Ovary (tissue), 9 donors: ENCODE data around the gene MAPKAPK2. TPM values are rescaled to one million over a fixed set of nuclear protein-coding genes. Genes with fewer than 3 reads are reported as not detected.

ENCODE experiments used
- DNase-seq, 5 donors: peaks; one replicate each; pipeline ENCODE4 v3.0.0-alpha.2; 2019 to 2020
- H3K27ac ChIP-seq, 2 donors: fragments of 200-600 bp; one replicate each; pipeline versions ENCODE4 v1.5.1 to v1.8.0; 2019 to 2022
- H3K27me3 ChIP-seq: fragments of 200-600 bp; one replicate; pipeline ENCODE4 v1.8.0; 2022
- H3K36me3 ChIP-seq: fragments of 200-600 bp; sonication (generic); one replicate; pipeline ENCODE4 v1.5.1; 2019
- H3K4me1 ChIP-seq: one replicate; pipeline ENCODE4 v1.8.1; 2013; ENCODE audit warnings: mild to moderate bottlenecking, moderate library complexity; ENCODE audit not compliant: insufficient read depth
- H3K4me3 ChIP-seq: fragments of 200-600 bp; sonication (generic); one replicate; pipeline ENCODE4 v1.5.1; 2017
- H3K9me3 ChIP-seq, 2 donors: fragments of 200-600 bp in 1 of 2; sonication (generic) in 1 of 2; one replicate each; pipeline versions ENCODE4 v1.5.1 to v1.8.1; 2013 to 2019; ENCODE audit warnings: mild to moderate bottlenecking in 1 of 2, moderate library complexity in 1 of 2
- CTCF ChIP-seq, 3 donors: fragments of 450-650 bp in 2 of 3; fragments of 200-600 bp in 1 of 3; IDR thresholded peaks; one replicate each; pipeline versions ENCODE4 v1.5.1 to v1.8.0; 2016 to 2022; ENCODE audit warnings: antibody characterized with exemption in 3 of 3, mild to moderate bottlenecking in 1 of 3
- EP300 ChIP-seq: sonication (generic); formaldehyde crosslinking; IDR thresholded peaks from one replicate; pipeline ENCODE4 v1.6.1; 2017; ENCODE audit warnings: antibody characterized with exemption
- POLR2A ChIP-seq: fragments of 450-650 bp; IDR thresholded peaks from one replicate; pipeline ENCODE4 v1.6.1; 2017; ENCODE audit warnings: antibody characterized with exemption, mild to moderate bottlenecking, moderate library complexity
- WGBS, 3 donors: extraction: QIAGEN DNeasy Blood & Tissue Kit in 1 of 3; methylation state at CpG; one replicate each; pipeline versions ENCODE4 v1.1.5 to v1.1.7; 2013 to 2017; 5-methylcytosine and 5-hydroxymethylcytosine counted together
- intact Hi-C, 4 donors: fragments of 100-400 bp; cut with DNase I; formaldehyde crosslinking; loops; one replicate each; pipeline versions ENCODE4 v1.11.0 to v1.15.1; 2022 to 2023
- polyA plus RNA-seq, 2 donors: library from polyadenylated mRNA; stranded (reverse); fragments of 200-250 nt in 1 of 2; fragments of 350-450 nt in 1 of 2; fragmentation: Illumina TruSeq in 1 of 2; extraction: RNeasy Lipid Tissue Mini Kit (QIAGEN cat#74804) in 1 of 2; gene quantifications; one replicate each; pipeline ENCODE4 v1.2.3, GENCODE V29; 2013 to 2014
- total RNA-seq, 7 donors: library from RNA; depleted of rRNA in 2 of 7; stranded (reverse); fragments of >200 nt in 2 of 7; fragmentation: NEBNext Ultra II Directional in 3 of 7; extraction: Animal tissue kit (Norgen Biotek cat#: 25700) in 3 of 7; gene quantifications; one replicate each; pipeline versions ENCODE4 v1.1.0 to v1.2.4, GENCODE V29; 2016 to 2023
- donor health status: DM: no; HTN: no; CAD: no; lungs with moderate emphysema.
- donor health status: DM: no; HTN: no; CAD: no.
- donor health status: Bipolar disorder and iron deficiency.
- donor health status: DM: yes; HTN: yes; CAD: no.
- donor health status: DM: no; HTN: no; CAD: no.
- donor health status: DM: yes; HTN: yes; CAD: no.

Gene MAPKAPK2
- total and polyA plus RNA-seq, 9 donors: 28.4 to 71.2 (median 64.7) TPM

GRCh38 chr1:206769304-206769731 lies 84.6 kb downstream of the MAPKAPK2 start:
- Histone ChIP-seq H3K4me1 (no peaks in the 10 kb centered on the region), H3K9me3 (no peaks in the 10 kb centered on the region), H3K27me3 (no peaks in the 10 kb centered on the region), H3K36me3 (no peaks in the 10 kb centered on the region), H3K27ac (no peak overlapping the region), H3K4me3 (no peak overlapping the region)
- DNase-seq: no peak
- 89 to 95% (median 92%) methylated on average over 7 of the region's 7 CpGs for WGBS, 3 donors
- TF ChIP-seq EP300: no peak
- TF ChIP-seq POLR2A: no peak
- no peak for TF ChIP-seq CTCF (IDR thresholded peaks at IDR 0.05)
- intact Hi-C loops: no loop called here

- no peak for TF ChIP-seq POLR2A
- TF ChIP-seq CTCF (IDR thresholded peaks at IDR 0.05): no peak
- Histone ChIP-seq H3K27me3 (no peaks in the 10 kb centered on the region), H3K27ac (no peak within 1 kb of the TSS), H3K4me1 (no peaks in the 10 kb centered on the region), H3K36me3 (no peaks in the 10 kb centered on the region), H3K9me3 (no peaks in the 10 kb centered on the region), H3K4me3 (no peak within 1 kb of the TSS)
- DNase-seq: no peak
- intact Hi-C loops: no loop called here
- WGBS, 3 donors: 56 to 64% (median 61%) methylated on average over 9 of the region's 9 CpGs
Observed at GRCh38 chr1:206770531-206771337, 86.0 kb downstream of the MAPKAPK2 start, which contains the start of gene IL19. TSS of gene IL19 (plus strand) at chr1:206770773. CDS start at chr1:206836663, 65,890 bp downstream.

GRCh38 chr1:206771338-206771692 lies 86.6 kb downstream of the MAPKAPK2 start:
- no peak for DNase-seq
- Histone ChIP-seq H3K27me3 (no peaks in the 10 kb centered on the region), H3K27ac (no peak overlapping the region), H3K4me3 (no peak overlapping the region), H3K9me3 (no peaks in the 10 kb centered on the region), H3K4me1 (no peaks in the 10 kb centered on the region), H3K36me3 (no peaks in the 10 kb centered on the region)
- intact Hi-C loops: no loop called here
- TF ChIP-seq EP300 (no peak), CTCF (IDR thresholded peaks at IDR 0.05) (no peak), POLR2A (no peak)
- WGBS, 3 donors: 37 to 55% (median 39%) methylated on average over 4 of the region's 4 CpGs

- intact Hi-C loops: no loop called here
- no peaks in the 10 kb centered on the region for H3K4me1 ChIP-seq
- 76 to 86% (median 79%) methylated on average over 8 of the region's 8 CpGs for WGBS, 3 donors
- TF ChIP-seq POLR2A (no peak), EP300 (no peak), CTCF (IDR thresholded peaks at IDR 0.05) (no peak)
- no peaks in the 10 kb centered on the region for H3K36me3 ChIP-seq
- DNase-seq: no peak
- H3K27me3 ChIP-seq: no peaks in the 10 kb centered on the region
- H3K9me3 ChIP-seq: no peaks in the 10 kb centered on the region
- H3K27ac ChIP-seq: no peak within 1 kb of the TSS
- H3K4me3 ChIP-seq: no peak within 1 kb of the TSS
Observed at GRCh38 chr1:206772243-206772937, 87.7 kb downstream of the MAPKAPK2 start, which contains the start of gene IL10. TSS of gene IL10 (minus strand) at chr1:206772494. CDS start at chr1:206772435, 59 bp downstream.
